NK-92 (cell line): ENCODE measurements around the gene PANK2.
"Not testable (repeated sequence)": the region's sequence is repeated elsewhere in the genome, so short reads cannot be mapped to it uniquely, and the experiment has no call there.

ENCODE experiments used
- DNase-seq: peaks from one replicate; lab custom pipeline; 2025; ENCODE audit not compliant: unreplicated experiment; lab: John Stamatoyannopoulos, UW

Gene PANK2

DNA sequence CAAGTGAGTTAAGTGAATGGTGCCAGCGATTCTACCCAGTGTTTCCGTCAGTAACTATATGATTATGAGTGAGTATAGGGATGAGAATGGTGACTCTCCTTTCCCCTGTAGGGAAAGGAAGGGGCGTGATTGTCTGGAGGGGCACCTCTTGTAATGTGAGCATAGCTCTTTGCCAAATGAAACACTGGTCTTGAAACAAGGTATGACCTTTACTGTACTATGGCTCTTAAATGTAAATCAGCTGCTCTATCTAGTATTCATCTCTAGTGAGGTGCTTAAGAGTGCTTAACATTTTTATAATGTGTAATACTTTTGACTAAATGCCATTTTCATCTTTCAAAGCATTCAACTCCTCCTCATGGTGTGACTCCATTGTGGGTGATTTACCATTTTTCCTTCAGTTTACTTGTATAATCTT, 11.0 kb downstream of the PANK2 start:
- no peak for DNase-seq

DNA sequence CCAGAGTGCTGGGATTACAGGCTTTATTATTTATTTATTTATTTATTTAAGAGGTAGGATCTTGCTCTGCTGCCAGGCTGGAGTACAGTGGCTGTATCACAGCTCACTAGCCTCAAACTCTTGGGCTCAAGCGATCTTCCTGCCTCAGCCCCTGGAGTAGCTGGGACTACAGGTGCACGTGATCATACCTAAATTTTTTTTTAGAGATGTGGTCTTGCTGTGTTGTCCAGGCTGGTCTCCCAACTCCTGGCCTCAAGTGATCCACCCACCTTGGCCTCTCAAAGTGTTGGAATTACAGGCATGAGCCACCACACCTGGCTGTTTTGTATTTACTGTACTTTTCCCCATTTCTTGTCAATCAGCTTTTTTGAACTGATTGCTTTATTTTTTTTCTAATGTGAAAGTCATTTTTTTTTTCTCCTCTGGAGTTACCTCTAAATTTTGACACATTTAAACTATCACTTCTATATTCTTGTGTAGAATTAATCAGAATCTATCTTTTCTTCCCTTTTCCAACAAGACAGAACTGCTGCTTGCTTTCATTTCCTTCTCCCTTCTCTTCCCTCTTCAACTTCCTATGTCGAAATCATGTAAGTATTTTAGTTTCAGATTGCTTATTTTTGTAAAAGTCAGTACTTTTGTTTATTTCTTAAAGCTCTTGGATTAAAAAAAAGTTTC, 12.0 kb downstream of the PANK2 start:
- no peak for DNase-seq

DNA sequence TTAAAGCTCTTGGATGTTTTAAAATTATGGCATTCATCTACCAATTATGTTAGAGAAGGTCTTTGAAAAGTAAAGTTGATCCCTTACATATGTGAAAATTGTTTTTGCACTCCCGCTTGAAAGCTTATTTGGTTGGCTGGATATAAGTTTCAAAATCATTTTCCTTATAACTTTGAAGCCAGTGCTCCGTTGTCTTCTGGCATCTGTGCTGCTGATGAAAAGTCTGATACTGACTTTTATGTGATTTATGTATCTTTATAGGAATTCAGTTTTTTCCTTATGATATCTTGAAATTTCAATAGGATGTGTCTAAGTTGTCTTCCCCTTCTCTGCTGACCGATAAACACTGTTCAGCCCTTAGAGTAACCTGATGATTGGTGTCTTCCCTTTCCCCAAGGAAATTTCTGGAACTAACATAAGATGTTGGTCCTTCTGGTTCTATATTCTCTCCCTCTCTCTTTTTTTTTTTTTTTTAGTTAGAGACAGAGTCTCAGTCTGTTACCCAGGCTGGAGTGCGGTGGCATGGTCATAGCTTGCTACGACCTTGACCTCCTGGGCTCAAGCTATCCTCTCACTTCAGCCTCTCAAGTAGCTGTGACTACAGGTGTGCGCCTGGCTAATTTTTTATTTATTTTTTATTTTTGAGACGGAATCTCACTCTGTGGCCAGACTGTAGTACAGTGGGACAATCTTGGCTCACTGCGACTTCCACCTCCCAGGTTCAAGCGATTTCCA, 12.7 kb downstream of the PANK2 start:
- no peak for DNase-seq

DNA sequence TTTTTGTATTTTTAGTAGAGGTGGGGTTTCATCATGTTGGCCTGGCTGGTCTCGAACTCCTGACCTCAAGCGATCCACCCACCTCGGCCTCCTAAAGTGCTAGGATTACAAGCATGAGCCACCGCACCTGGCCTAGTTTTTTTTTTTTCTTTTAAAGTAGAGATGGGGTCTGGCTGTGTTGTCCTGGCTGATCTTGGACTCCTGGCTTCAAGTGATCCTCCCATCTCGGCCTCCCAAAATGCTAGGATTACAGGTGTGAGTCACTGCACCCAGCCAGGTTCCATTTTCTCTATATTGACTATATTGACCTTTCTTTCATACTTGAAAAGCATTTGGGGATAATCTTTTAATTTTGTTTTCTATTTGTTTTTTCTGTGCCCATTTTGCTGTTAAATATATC, 13.3 kb downstream of the PANK2 start:
- no peak for DNase-seq

DNA sequence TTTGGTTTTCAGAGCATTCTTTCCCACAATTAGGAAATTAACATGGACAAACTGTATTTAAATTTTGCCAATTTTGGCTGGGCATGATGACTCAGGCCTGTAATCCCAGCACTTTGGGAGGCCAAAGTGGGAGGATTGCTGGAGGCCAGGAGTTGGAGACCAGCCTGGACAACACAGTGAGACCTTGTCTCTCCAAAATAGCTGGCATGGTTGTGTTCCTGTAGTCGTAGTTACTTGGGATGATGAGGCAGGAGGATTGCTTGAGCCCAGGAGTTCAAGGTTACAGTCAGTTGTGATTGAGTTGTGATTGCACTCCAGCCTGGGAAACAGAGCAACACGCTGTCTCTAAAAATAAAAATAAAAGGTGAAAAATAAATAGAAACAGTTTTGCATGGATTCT, 15.0 kb downstream of the PANK2 start:
- DNase-seq = no peak

DNA sequence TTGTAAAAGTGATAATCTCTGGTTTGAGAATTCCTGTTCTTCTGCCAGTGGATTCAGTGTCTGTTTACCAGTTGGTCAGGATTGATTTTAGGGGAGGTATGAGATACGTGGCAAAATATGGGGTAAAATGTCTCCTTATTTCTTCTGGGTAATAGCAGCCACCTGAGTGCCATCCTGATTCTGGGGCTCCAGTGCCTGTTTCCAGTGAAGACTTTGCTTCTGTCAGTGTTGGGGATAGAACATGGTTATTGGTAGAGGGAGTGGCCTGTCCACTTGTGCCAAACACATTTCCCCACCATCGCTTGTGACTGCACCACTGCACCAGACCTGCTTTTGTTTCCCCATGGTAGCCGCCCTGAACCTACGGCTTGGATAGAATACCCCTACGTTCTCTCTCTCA, 15.7 kb downstream of the PANK2 start:
- DNase-seq = no peak

DNA sequence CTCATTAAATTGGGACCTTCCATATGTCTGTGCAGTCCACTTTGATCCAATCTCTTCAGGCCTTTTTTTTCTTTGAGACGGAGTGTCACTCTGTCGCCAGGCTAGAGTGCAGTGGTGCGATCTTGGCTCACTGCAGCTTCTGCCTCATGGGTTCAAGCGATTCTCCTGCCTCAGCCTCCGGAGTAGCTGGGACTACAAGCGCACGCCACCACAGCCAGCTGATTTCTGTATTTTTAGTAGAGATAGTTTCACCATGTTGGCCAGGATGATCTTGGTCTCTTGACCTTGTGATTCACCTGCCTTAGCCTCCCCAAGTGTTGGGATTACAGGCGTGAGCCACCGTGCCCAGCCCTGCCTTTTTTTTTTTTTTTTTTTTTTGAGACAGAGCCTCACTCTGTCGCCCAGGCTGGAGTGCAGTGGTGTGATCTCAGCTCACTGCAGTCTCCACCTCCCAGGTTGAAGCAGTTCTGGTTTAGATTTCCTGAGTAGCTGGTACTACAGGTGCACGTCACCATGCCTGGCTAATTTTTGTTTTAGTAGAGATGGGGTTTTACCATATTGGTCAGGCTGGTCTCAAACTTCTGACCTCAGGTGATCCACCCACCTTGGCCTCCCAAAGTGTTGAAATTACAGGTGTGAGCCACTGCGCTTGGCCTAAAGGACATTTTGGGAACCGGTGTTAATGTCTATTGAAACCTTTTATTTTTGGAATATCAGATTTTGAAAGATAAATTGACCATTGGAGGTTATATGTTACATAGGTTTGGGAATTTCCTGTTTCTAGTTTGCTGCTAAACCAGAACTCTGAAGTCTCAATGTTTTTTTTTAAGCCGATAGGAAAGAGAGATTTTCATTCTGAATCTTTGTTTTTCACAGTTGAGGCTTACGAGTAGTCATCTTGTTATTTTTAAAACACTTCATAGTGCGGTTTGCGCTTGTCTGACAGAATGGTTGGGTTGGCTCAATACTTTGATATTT, 17.8 kb downstream of the PANK2 start:
- DNase-seq = not testable (repeated sequence)

DNA sequence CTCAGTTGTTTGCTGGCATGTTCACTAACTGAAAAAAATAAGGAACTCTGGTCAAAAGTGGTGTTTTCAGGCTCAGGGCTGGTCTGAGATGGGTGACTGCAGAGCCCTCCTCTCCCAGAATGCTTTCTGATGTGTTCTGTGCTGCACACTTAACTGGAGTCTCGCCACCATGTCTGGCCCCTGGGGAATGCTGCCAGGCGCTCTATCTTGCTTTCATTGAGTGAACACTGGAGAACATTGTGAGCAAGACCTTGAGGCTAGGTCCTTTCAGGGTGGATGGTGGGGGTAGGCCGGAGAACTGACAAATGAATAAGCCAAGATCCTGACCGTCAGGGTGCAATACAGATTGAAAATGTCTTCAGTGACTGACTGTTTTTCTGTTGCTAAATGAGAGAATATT, 19.5 kb downstream of the PANK2 start:
- DNase-seq = no peak

DNA sequence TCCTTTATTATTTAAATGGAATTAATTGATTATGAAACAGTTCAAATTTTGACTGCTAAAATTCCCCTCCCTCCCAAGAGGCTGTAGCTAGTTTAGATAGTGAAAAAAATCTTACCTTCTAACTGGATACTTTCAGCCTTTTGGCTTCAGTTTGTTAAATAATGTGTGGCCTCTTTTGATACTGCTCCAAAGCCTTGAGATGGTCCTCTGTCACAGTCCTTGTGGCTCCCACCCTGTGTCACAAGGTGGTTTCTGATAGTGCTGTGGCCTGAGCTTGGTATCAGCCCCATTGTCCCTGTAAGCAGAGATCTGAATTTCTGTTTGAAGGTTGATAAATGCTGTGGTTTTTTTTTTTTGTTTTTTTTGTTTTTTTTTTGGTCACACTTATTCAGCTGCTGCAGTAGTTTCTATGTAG, 20.8 kb downstream of the PANK2 start:
- no peak for DNase-seq

DNA sequence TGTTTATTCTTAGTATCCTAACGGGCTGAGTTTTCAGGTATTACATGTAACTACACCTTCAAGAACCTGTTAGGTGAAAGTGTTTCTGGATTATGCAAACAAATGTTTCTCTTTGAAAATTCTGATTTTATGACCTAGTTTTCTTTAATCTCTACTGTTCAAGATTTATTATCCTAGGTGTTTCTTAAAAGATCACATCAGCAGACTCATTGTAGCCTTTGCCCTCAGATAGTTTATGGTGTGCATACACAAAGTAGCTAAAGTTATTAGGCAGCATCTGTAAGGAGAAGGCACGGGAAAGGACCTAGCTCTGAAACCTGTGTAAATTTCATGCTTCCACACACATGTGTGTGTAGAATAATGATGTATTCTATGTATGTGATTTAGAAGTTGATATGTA, 21.7 kb downstream of the PANK2 start:
- DNase-seq = no peak

DNA sequence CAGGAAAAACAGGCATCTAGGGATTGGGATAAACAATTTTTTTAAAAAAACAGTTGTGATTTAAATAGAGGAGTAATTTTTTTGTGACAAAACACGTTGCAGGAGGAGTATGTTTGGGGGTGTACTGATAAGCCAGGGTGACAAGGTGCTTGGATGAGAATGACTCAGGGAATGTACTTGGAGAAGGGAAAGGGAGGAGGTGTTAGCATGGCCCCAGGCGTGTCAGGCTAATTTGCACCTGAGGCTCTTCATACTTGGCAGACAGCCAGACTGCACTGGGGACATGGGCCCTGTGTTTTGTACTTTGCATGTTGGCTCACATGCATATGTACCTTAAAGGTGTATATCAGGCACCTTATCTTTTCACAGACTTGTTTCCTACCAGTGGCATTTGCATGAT, 22.8 kb downstream of the PANK2 start:
- no peak for DNase-seq

DNA sequence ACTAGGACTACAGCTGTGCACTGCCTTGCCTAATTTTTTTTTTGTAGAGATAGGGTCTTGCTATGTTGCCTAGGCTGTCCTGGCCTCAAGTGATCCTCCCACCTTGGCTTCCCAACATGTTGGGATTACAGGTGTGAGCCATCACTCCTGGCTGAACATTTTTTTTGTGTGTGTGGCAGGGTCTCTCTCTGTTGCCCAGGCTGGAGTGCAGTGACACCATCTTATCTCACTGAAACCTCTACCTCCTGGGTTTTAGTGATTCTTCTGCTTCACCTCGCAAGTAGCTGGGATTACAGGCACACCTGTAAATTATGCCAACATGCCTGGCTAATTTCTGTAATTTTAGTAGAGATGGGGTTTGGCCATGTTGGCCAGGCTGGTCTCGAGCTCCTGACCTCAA, 25.3 kb downstream of the PANK2 start:
- no peak for DNase-seq

DNA sequence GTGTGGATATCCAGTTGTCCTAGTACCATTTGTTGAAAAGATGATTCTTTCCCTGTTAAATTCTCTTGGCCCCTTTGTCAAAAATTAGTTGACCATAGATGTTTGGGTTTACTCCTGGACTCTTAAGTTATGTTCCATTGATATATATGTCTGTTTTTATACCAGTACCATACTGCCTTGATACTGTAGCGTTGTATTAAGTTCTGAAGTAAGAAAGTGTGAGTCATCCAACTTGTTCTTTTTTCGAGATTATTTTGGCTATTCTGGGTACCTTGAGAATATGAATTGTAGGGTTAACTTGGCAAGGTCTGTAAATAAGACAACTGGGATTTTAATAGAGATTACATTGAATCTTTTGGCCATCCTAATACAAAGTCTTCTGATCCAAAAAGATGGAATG, 26.5 kb downstream of the PANK2 start:
- DNase-seq = no peak

DNA sequence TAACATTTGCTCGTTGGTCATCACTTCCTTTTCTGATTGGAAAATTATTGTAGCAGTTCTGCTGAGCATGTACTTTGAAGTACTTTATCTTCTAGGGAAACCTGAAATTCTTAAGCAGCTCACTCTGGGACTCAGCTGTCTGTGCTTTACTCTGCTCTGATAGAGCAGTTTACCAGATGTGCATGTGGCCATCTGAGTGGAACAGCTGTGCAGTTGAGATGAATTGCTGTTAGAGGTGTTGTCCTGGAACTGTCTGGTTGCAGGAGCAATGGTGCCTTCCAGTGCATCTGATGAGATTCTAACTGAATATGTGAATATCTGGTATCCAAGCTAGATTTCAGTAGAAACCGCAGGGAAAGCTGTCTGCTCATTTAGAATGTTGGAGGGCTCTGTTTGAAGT, 27.2 kb downstream of the PANK2 start:
- DNase-seq = no peak

DNA sequence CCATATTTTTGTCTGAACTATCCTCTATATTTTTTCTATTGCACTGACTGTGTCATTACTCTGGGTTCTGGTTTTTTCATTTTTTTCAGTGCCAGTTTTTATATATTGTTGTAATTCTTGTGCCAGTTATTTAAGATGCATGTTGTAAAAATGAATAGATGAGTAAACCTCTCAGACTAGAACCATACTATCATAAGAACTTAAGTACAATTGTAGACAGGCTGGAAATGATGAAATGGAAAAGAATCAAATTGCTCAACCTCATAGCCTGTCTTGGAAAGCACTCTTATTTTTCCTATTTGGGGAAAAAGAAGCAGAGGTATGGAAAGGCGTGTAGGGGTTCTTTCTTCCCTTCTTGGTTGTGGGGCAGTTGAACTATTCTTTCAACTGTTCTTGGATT, 30.2 kb downstream of the PANK2 start:
- DNase-seq = no peak

DNA sequence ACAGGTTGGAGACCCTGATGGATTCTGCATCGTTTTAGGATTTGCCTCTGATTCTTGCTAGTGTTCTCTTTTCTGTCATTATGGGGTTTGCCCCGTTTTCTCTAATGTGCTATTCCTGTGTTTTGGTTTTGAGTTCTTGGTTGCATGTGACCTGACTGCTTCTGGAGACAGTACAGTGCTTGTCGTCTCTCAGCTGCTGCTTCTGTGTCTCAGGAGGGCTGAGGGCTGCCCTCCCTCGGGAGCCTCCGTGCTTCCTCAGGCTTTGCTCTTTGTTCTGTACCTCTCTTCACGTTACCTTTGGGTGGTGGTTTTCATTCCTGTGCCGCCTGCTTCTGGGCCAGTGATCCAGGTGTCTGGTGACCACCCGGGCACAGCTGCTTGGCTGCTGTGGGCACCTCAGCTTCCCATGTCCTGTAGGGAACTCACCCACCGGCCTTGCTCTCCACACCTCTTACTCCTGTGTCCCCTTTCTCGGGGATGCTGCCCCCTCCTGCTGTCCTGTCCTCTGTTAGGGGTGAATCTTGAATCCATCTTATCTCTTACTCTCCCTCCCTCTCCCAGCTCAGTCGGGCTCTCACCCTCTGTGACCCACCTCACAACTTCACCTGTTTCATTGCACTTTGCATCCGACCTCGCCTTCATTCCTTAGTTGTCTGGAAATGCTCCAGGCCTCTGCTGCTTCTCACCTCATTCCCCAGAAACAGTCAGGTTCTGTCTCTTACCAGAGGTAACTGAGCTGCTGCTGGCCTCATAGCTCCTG, 33.2 kb downstream of the PANK2 start:
- no peak for DNase-seq

DNA sequence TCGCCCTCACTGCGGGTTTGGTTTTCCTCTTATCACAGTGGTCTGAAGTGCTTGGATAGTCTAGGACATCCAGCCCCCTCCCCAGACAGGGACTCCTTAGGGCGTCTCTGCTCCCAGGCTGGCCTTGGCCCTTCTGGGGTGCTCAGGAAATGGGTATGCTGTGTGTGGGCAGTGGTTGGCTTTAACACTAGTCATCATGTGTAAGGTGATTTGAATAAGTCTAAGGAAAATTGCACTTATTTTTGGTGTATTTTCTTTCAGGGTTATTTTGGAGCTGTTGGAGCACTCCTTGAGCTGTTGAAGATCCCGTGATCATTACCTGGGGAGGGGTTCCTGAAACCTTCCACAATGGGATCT, 33.8 kb downstream of the PANK2 start:
- no peak for DNase-seq

DNA sequence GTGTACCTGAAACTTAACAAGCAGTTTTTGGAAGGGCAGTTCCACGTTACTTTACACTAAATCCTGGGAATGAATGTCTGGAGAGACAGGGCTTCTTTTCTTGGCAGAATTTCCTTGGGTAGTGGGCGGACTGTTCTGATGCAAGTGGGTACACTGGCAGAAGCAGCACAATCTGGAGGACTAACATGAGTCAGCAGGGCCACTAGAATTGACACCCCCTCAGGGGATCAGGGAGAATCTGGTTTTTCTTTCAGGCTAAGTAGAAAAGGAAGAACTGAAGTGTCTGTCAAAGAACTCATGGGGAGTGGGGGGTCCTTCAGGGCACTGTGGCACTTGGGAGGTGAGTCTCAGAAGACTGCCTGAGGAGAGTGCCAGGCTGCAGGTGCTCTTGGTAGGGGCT, 34.6 kb downstream of the PANK2 start:
- no peak for DNase-seq

DNA sequence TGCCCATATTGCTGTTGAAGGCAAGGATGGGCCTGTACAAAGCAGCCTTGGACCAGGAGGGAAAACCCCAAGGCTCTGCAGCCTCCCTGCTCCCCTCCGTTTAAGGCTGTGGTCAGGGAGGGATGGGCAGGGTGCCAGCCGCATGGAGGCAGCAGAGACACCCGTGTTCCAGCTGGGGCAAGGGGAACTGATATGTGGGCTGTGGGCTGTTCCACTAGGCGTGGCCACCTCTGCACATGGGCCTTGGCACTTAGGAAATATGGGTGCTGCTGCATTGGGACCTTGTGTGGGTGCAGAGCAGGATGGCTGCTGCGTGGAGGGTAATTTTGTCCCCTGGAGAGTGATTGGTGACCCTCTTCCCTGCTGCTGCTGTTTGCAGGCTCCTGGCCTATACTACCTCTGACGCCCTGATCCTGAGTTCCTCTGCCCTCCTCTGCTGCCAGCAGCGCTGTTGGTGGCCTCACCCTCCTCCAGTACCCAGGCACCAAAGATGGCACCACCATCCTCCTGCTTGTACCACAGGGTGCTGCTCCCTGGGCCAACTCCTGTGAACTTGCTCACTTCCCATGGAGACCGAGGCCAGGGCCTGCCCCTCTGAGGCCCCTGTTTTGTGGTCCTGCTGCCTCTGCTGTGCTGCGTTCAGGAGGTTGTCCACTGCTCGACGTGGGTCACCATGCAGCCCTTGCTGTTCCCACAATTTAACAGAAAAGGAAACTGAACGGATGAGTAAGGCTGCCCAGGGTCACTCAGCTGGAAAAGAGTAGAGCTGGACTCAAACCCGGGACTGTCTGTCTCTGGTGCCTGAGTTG, 35.3 kb downstream of the PANK2 start:
- no peak for DNase-seq

DNA sequence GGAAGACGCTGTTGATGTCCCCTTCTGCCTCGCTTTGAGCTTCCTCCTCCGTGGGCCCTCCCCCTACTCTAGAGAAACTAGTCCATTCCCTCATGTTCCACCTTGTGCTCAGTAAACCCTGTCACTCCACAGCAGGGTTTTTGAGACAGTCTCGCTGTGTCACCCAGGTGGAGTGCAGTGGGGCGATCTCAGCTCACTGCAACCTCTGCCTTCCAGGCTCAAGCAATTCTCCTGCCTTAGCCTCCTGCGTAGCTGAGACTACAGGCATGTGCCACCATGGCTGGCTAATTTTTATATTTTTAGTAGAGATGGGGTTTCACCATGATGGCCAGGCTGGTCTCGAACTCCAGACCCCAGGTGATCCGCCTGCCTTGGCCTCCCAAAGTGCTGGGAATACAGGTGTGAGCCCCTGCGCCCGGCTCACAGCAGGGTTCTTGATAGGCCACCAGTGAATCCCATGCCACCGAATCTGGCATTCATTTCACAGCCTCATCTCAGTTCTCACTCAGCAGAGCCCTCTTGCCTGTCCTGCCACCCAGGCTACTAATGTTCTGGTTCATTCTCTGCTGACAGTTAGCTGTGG, 36.0 kb downstream of the PANK2 start:
- DNase-seq = no peak
